A549 (cell line): Measurements from ENCODE around the gene TARDBP. TPM values are rescaled to one million over a fixed set of nuclear protein-coding genes. Genes with fewer than 3 reads are reported as not detected.
A peak's percentile ranks its signal among the peaks of the same experiment; 100 is the strongest.
"Not testable (repeated sequence)": the region's sequence is repeated elsewhere in the genome, so short reads cannot be mapped to it uniquely, and the experiment has no call there.

Source experiments
- ATAC-seq, 2 experiments: fragments of 200-7000 bp in 1 of 2; fragments of >200 bp in 1 of 2; cut with Nextera tagmentation in 1 of 2; cut with Tn5 transposase in 1 of 2; 3 replicates each; pipeline versions ENCODE4 v1.8.0 to v1.9.1; 2018 to 2020; ENCODE audit warnings: mild to moderate bottlenecking in 1 of 2, moderate library complexity in 1 of 2
- CTCF ChIA-PET: fragments of 300-600 bp; sonication (Branson Sonifier 250); formaldehyde crosslinking; extraction: SDS; loops from one replicate; lab custom pipeline; 2021; ENCODE audit warnings: antibody characterized with exemption, inconsistent platforms; lab: Yijun Ruan, JAX
- POLR2A ChIA-PET: fragments of 350-600 bp; formaldehyde crosslinking; extraction: SDS; loops from one replicate; lab custom pipeline; 2021; ENCODE audit warnings: antibody characterized with exemption, inconsistent platforms; lab: Yijun Ruan, JAX
- DNase-seq, 2 experiments: peaks; one replicate each; pipeline versions ENCODE4 v3.0.0 to v3.0.0-alpha.2; 2011 to 2016; ENCODE audit warnings: low read depth in 1 of 2, low spot score in 1 of 2
- FAIRE-seq: peaks from 2 replicates; lab custom pipeline; 2011; peaks lifted over from hg19 to GRCh38; lab: Jason Lieb, UNC
- H3K27ac ChIP-seq, 2 experiments: fragments of >200 bp; sonication (Bioruptor Twin); formaldehyde crosslinking; 3 replicates each; pipeline ENCODE4 v1.5.1; 2016 to 2017
- H3K4me1 ChIP-seq: fragments of >200 bp; sonication (Bioruptor Twin); formaldehyde crosslinking; 3 replicates; pipeline ENCODE4 v1.6.1; 2016
- H3K4me2 ChIP-seq: fragments of >200 bp; sonication (Bioruptor Twin); formaldehyde crosslinking; 3 replicates; pipeline ENCODE4 v1.6.1; 2016
- H3K4me3 ChIP-seq: fragments of >200 bp; sonication (Bioruptor Twin); formaldehyde crosslinking; 3 replicates; pipeline ENCODE4 v1.5.1; 2016
- H3K9me3 ChIP-seq: fragments of >200 bp; sonication (Bioruptor Twin); formaldehyde crosslinking; 3 replicates; pipeline ENCODE4 v1.6.1; 2016
- CHD2 ChIP-seq: fragments of 150-350 bp; IDR thresholded peaks from 2 replicates; pipeline ENCODE4 v1.6.1; 2014; ENCODE audit warnings: low read length; ENCODE audit not compliant: partially characterized antibody
- HOXB13 ChIP-seq: fragments of 250-450 bp; sonication (Bioruptor Pico); IDR thresholded peaks from 2 replicates; pipeline ENCODE4 v1.5.0; 2020; ENCODE audit warnings: low read depth, mild to moderate bottlenecking, moderate library complexity
- HOXB5 ChIP-seq: fragments of 250-450 bp; sonication (Bioruptor Pico); IDR thresholded peaks from 2 replicates; pipeline ENCODE4 v1.5.0; 2020; ENCODE audit warnings: mild to moderate bottlenecking, moderate library complexity
- JUNB ChIP-seq: fragments of >200 bp; sonication (Bioruptor Twin); formaldehyde crosslinking; IDR thresholded peaks from 2 replicates; pipeline ENCODE4 v1.6.1; 2016
- KDM1A ChIP-seq: fragments of 200-600 bp; sonication (generic); IDR thresholded peaks from 2 replicates; pipeline ENCODE4 v1.6.1; 2016; ENCODE audit warnings: low read depth, mild to moderate bottlenecking
- MAZ ChIP-seq: fragments of 150-350 bp; IDR thresholded peaks from 2 replicates; pipeline ENCODE4 v1.6.1; 2014; ENCODE audit warnings: antibody characterized with exemption, low read depth, low read length, borderline replicate concordance
- PHF8 ChIP-seq: fragments of 200-600 bp; sonication (generic); IDR thresholded peaks from 2 replicates; pipeline ENCODE4 v1.6.1; 2016; ENCODE audit warnings: low read depth, mild to moderate bottlenecking, antibody characterized with exemption, moderate library complexity, borderline replicate concordance
- POLR2A ChIP-seq: IDR thresholded peaks from 2 replicates; pipeline ENCODE4 v1.6.1; 2012; ENCODE audit warnings: mild to moderate bottlenecking, low read length
- RCOR1 ChIP-seq: fragments of 150-350 bp; IDR thresholded peaks from 2 replicates; pipeline ENCODE4 v1.6.1; 2014; ENCODE audit warnings: antibody characterized with exemption, low read length, low read depth
- RNF2 ChIP-seq: fragments of 200-600 bp; sonication (generic); IDR thresholded peaks from 2 replicates; pipeline ENCODE4 v1.6.1; 2016; ENCODE audit warnings: low read depth, mild to moderate bottlenecking, antibody characterized with exemption, moderate library complexity, borderline replicate concordance
- SMC3 ChIP-seq: fragments of >200 bp; sonication (Bioruptor Twin); formaldehyde crosslinking; IDR thresholded peaks from 3 replicates; pipeline ENCODE4 v1.6.1; 2018; ENCODE audit warnings: inconsistent platforms
- SREBF2 ChIP-seq: fragments of 450-650 bp; IDR thresholded peaks from 2 replicates; pipeline ENCODE4 v1.6.1; 2014; ENCODE audit warnings: mild to moderate bottlenecking, moderate library complexity
- USF2 ChIP-seq: fragments of 450-650 bp; IDR thresholded peaks from 2 replicates; pipeline ENCODE4 v1.6.1; 2014; ENCODE audit warnings: antibody characterized with exemption
- ZFP36 ChIP-seq: fragments of 450-650 bp; IDR thresholded peaks from 2 replicates; pipeline ENCODE4 v1.6.1; 2014; ENCODE audit warnings: borderline replicate concordance; ENCODE audit not compliant: partially characterized antibody
- WGBS: methylation state at CpG from one replicate; pipeline ENCODE4 v1.1.6; 2017; ENCODE audit errors: missing lambda C conversion rate; 5-methylcytosine and 5-hydroxymethylcytosine counted together
- polyA plus RNA-seq, 4 experiments: library from polyadenylated mRNA; depleted of rRNA in 3 of 4; stranded (reverse); fragments of >200 nt; fragmentation: RNase III in 1 of 4; extraction: RNeasy Plus Mini Kit Qiagen cat#74134 plus additional on column Dnase treatment in 1 of 4; gene quantifications; 2 replicates in 3 of 4; 3 replicates in 1 of 4; pipeline ENCODE4 v1.2.3, GENCODE V29; 2011 to 2017
- TF ChIP-seq, protein P1 (sequence below): IDR thresholded peaks from 2 replicates; pipeline ENCODE4 v1.6.1; 2012; ENCODE audit warnings: low read depth, borderline replicate concordance
- TF ChIP-seq, protein P2 (sequence below): fragments of 200-600 bp; sonication (generic); IDR thresholded peaks from 2 replicates; pipeline ENCODE4 v1.6.1; 2016; ENCODE audit warnings: antibody characterized with exemption, mild to moderate bottlenecking, moderate library complexity
- TF ChIP-seq, protein P3 (sequence below): fragments of >200 bp; sonication (Bioruptor Twin); formaldehyde crosslinking; IDR thresholded peaks from 2 replicates; pipeline ENCODE4 v1.6.1; 2016
- TF ChIP-seq, protein P4 (sequence below): IDR thresholded peaks from 2 replicates; pipeline ENCODE4 v1.6.1; 2012
- TF ChIP-seq, protein P5 (sequence below): fragments of 250-450 bp; sonication (Bioruptor Pico); IDR thresholded peaks from 2 replicates; pipeline ENCODE4 v1.5.0; 2021; ENCODE audit warnings: mild to moderate bottlenecking, moderate library complexity, borderline replicate concordance

TARDBP gene
- polyA plus RNA-seq, 2 of the 4 experiments (the other 2 are of a cell fraction), result 264 to 299 TPM

DNA sequence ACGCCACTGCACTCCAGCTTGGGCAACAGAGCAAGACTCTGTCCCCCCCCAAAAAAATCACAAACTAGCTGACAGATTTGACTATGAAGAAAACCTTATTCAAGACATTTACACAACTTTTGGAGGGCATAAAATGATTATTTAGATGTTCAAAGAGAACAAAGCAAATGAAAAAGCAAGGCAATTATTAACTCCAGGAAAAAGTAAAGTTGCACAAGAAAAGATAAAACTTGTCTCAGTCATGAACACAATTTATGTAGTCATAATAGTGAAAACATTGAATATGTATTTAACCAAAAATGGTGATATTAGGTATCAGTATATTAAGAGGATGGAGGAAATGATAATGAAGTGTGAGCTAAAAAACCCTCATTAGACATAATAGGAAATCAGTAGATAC is 11.9 kb upstream of the TARDBP start:
- DNase-seq (no peak), FAIRE-seq (no peak), ATAC-seq (no peak)
- no peak overlapping the region for H3K27ac ChIP-seq
- TF ChIP-seq, protein P1, sequence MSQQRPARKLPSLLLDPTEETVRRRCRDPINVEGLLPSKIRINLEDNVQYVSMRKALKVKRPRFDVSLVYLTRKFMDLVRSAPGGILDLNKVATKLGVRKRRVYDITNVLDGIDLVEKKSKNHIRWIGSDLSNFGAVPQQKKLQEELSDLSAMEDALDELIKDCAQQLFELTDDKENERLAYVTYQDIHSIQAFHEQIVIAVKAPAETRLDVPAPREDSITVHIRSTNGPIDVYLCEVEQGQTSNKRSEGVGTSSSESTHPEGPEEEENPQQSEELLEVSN, result no peak
- no peak for TF ChIP-seq HOXB5
- TF ChIP-seq RNF2, result no peak
- TF ChIP-seq POLR2A, result no peak
- H3K4me3 ChIP-seq, result no peak overlapping the region
- H3K4me1 ChIP-seq, result no peaks in the 10 kb centered on the region
- peaks cover 5% of the 10 kb centered on the region; the same call in 1 of the 3 replicates for H3K9me3 ChIP-seq
- POLR2A ChIA-PET, result no interaction called here
- H3K4me2 ChIP-seq, result no peak overlapping the region
- CTCF ChIA-PET, result no interaction called here
- WGBS, result 27% methylated on average over 1 of the region's 1 CpG

DNA sequence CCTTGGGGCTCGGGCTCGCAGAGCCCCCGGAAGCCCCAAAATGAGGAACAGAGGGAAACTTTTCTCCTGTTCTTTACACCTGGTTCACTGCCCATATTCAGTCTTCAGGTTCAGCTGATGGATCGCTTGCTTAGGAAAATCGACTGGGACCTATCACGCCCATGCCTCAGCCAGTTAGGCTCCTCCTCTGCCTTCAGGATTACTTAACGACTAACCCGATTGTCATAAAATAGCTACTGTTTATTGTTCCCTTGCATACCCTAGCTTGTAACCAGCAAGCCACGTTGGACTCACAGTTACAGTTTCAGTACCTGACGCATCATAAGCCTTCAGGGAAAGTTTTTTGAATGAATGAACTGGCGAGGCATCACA is 692 bp downstream of the TARDBP start:
- ATAC-seq, result peak; percentile 32 to 57; a peak in 4 of 6 replicates
- peaks cover 24% of the 10 kb centered on the region for H3K4me1 ChIP-seq
- no peaks in the 10 kb centered on the region for H3K9me3 ChIP-seq
- ChIA-PET POLR2A (interaction anchor here (0.6 kb wide), 1 partner anchor 1097 kb away, joined by 6 read pairs; no protein-coding TSS in a partner anchor), CTCF (no interaction called here)
- TF ChIP-seq, protein P2, sequence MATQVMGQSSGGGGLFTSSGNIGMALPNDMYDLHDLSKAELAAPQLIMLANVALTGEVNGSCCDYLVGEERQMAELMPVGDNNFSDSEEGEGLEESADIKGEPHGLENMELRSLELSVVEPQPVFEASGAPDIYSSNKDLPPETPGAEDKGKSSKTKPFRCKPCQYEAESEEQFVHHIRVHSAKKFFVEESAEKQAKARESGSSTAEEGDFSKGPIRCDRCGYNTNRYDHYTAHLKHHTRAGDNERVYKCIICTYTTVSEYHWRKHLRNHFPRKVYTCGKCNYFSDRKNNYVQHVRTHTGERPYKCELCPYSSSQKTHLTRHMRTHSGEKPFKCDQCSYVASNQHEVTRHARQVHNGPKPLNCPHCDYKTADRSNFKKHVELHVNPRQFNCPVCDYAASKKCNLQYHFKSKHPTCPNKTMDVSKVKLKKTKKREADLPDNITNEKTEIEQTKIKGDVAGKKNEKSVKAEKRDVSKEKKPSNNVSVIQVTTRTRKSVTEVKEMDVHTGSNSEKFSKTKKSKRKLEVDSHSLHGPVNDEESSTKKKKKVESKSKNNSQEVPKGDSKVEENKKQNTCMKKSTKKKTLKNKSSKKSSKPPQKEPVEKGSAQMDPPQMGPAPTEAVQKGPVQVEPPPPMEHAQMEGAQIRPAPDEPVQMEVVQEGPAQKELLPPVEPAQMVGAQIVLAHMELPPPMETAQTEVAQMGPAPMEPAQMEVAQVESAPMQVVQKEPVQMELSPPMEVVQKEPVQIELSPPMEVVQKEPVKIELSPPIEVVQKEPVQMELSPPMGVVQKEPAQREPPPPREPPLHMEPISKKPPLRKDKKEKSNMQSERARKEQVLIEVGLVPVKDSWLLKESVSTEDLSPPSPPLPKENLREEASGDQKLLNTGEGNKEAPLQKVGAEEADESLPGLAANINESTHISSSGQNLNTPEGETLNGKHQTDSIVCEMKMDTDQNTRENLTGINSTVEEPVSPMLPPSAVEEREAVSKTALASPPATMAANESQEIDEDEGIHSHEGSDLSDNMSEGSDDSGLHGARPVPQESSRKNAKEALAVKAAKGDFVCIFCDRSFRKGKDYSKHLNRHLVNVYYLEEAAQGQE, result no peak
- TF ChIP-seq RCOR1, result no peak
- TF ChIP-seq, protein P3, sequence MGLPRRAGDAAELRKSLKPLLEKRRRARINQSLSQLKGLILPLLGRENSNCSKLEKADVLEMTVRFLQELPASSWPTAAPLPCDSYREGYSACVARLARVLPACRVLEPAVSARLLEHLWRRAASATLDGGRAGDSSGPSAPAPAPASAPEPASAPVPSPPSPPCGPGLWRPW, result no peak
- no peak for TF ChIP-seq KDM1A
- no peak for TF ChIP-seq USF2
- no peak for TF ChIP-seq RNF2
- no peak for TF ChIP-seq HOXB5
- TF ChIP-seq JUNB, result no peak
- TF ChIP-seq CHD2, result no peak
- TF ChIP-seq, protein P4, sequence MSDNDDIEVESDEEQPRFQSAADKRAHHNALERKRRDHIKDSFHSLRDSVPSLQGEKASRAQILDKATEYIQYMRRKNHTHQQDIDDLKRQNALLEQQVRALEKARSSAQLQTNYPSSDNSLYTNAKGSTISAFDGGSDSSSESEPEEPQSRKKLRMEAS, result no peak
- TF ChIP-seq ZFP36, result no peak
- TF ChIP-seq MAZ, result no peak
- TF ChIP-seq, protein P5, sequence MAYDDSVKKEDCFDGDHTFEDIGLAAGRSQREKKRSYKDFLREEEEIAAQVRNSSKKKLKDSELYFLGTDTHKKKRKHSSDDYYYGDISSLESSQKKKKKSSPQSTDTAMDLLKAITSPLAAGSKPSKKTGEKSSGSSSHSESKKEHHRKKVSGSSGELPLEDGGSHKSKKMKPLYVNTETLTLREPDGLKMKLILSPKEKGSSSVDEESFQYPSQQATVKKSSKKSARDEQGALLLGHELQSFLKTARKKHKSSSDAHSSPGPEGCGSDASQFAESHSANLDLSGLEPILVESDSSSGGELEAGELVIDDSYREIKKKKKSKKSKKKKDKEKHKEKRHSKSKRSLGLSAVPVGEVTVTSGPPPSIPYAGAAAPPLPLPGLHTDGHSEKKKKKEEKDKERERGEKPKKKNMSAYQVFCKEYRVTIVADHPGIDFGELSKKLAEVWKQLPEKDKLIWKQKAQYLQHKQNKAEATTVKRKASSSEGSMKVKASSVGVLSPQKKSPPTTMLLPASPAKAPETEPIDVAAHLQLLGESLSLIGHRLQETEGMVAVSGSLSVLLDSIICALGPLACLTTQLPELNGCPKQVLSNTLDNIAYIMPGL, result no peak
- no peak for TF ChIP-seq SREBF2
- TF ChIP-seq HOXB13 (CRISPR knock-in tag), result no peak
- TF ChIP-seq SMC3, result no peak
- TF ChIP-seq PHF8, result no peak
- H3K27ac ChIP-seq, result peak overlapping the region; percentile 94 to 99
- DNase-seq, result peak in 1 of 2 experiments; percentile 33
- peak overlapping the region; percentile 83 for H3K4me3 ChIP-seq
- 2% methylated on average over 8 of the region's 11 CpGs for WGBS
- no peak for FAIRE-seq
- H3K4me2 ChIP-seq, result peak overlapping the region; percentile 93

GRCh38 chr1:11019358-11019757 is 6.9 kb downstream of the TARDBP start:
- FAIRE-seq, H3K9me3 ChIP-seq, H3K27ac ChIP-seq, H3K4me2 ChIP-seq, CTCF ChIA-PET, H3K4me3 ChIP-seq, H3K4me1 ChIP-seq, DNase-seq, POLR2A ChIA-PET, ATAC-seq: not testable (repeated sequence)
- WGBS, result 87% methylated on average over 8 of the region's 8 CpGs
